NCI-H345 treated with DMSO at 0.1 percent for 48 hours (cell line): ENCODE measurements around the gene FZR1.
"Not testable (repeated sequence)": the region's sequence is repeated elsewhere in the genome, so short reads cannot be mapped to it uniquely, and the experiment has no call there.

ENCODE experiments used
- DNase-seq: peaks from one replicate; lab custom pipeline; 2025; ENCODE audit not compliant: unreplicated experiment; lab: John Stamatoyannopoulos, UW

Gene FZR1

GRCh38 chr19:3528539-3529211, 22.6 kb downstream of the FZR1 start:
- DNase-seq = no peak

- DNase-seq = not testable (repeated sequence)
These were observed 23.2 kb downstream of the FZR1 start for GRCh38 chr19:3529299-3529698.

- DNase-seq = no peak
These were observed 24.3 kb downstream of the FZR1 start for GRCh38 chr19:3530389-3530788.

GRCh38 chr19:3531716-3532115, 25.6 kb downstream of the FZR1 start:
- no peak for DNase-seq

GRCh38 chr19:3532154-3532786, 26.2 kb downstream of the FZR1 start:
- DNase-seq = no peak

- DNase-seq = no peak
These were observed 26.9 kb downstream of the FZR1 start for GRCh38 chr19:3533033-3533432.

GRCh38 chr19:3533563-3534216, 27.6 kb downstream of the FZR1 start:
- DNase-seq = no peak

- DNase-seq = no peak
These were observed 28.5 kb downstream of the FZR1 start for GRCh38 chr19:3534375-3535234.

- DNase-seq = no peak
These were observed 29.1 kb downstream of the FZR1 start for GRCh38 chr19:3535235-3535535.

- no peak for DNase-seq
These were observed 29.5 kb downstream of the FZR1 start for GRCh38 chr19:3535563-3535965.

GRCh38 chr19:3535981-3536380, 29.9 kb downstream of the FZR1 start:
- DNase-seq = no peak

GRCh38 chr19:3536429-3537100, 30.5 kb downstream of the FZR1 start:
- no peak for DNase-seq

GRCh38 chr19:3537101-3537437, 31.0 kb downstream of the FZR1 start:
- DNase-seq = no peak

GRCh38 chr19:3537438-3538240, 31.5 kb downstream of the FZR1 start:
- no peak for DNase-seq

- no peak for DNase-seq
These were observed 32.3 kb downstream of the FZR1 start for GRCh38 chr19:3538258-3538929.

- no peak for DNase-seq
These were observed 33.0 kb downstream of the FZR1 start, which contains the start of gene TEKTIP1 for GRCh38 chr19:3538965-3539755. Gene TEKTIP1, plus strand, starts transcription at chr19:3539174. Its CDS starts 4 bp downstream, at chr19:3539178.

- no peak for DNase-seq
These were observed 33.6 kb downstream of the FZR1 start for GRCh38 chr19:3539756-3540118.

GRCh38 chr19:3543150-3544057, 37.3 kb downstream of the FZR1 start:
- DNase-seq = no peak
